Superior temporal gyrus (tissue), 1 donor: ENCODE measurements around the gene AIMP2.
A peak's percentile ranks its signal among the peaks of the same experiment; 100 is the strongest.
"Not testable (repeated sequence)": the region's sequence is repeated elsewhere in the genome, so short reads cannot be mapped to it uniquely, and the experiment has no call there.

Source experiments
- DNase-seq: peaks from one replicate; pipeline ENCODE4 v3.0.0-alpha.2; 2016; ENCODE audit errors: extremely low spot score

The AIMP2 gene

GRCh38 chr7:6008668-6009611, at the start of gene AIMP2, which contains the start of gene PMS2:
TSS of gene AIMP2 (plus strand) at chr7:6009272. CDS start at chr7:6009364, 92 bp downstream.
TSS of gene PMS2 (minus strand) at chr7:6009049. CDS start at chr7:6009019, 30 bp downstream.
- DNase-seq = peak; percentile 100

GRCh38 chr7:5963205-5963604, 45.9 kb upstream of the AIMP2 start:
- DNase-seq = not testable (repeated sequence)

GRCh38 chr7:5963810-5964209, 45.3 kb upstream of the AIMP2 start:
- DNase-seq = not testable (repeated sequence)

DNA sequence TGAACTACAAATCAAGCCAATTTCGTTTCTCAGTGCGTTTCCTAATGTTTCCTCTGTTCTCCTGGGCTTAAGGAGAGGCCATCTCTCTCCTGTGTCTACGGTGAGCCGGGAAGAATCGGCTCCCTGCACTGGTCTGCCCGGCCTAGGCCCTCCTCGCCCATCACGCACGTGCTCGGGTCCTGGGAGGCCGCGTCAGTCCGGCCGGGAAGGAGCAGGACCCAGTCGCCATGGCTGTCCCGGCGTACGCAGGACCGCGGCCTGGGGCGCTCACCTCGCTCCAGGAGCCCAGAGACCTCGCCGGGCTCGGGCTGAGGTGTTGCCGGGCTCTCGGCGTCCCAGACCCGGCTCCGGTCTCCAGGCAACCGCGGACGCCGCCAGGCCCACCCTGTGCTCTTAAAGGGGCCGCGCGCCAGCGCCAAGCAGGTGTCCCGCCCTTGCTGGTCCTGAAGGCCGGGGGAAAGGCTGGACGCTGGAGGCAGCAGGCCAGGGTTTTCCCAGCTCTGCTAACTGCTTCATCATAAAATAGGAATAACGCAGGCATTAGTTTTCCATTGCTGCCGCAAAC, 38.6 kb upstream of the AIMP2 start, which contains the start of gene RSPH10B:
TSS of gene RSPH10B (minus strand) at position 343 of the 565 bp plus-strand sequence. CDS start 3,573 bp downstream, outside the sequence.
- not testable (repeated sequence) for DNase-seq

- DNase-seq = not testable (repeated sequence)
Measured at GRCh38 chr7:5973580-5973979, 35.5 kb upstream of the AIMP2 start.

- DNase-seq = not testable (repeated sequence)
Measured at GRCh38 chr7:5979680-5980314, 29.3 kb upstream of the AIMP2 start.

- not testable (repeated sequence) for DNase-seq
Measured at GRCh38 chr7:5987061-5987460, 22.0 kb upstream of the AIMP2 start.

GRCh38 chr7:5997210-5997808, 11.8 kb upstream of the AIMP2 start:
- DNase-seq = peak; percentile 83

DNA sequence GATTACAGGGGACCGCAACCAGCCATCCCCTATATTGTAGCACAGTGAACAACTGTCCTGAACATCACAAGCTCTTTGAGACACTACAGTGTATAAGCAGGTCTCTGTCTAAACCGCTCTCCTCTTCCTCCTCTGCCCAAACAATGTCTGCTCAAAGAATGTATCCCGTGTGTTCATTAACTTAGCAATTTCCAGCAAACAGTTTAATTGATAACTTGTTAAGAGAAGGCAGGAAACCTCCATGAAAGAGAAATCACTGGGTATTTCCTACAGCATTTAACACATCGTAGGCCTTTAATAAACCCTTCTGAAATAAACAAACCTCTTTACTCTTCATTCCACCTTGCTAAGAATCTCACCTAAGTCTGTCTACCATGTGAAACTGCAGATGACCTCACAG, 1.7 kb upstream of the AIMP2 start:
- no peak for DNase-seq

DNA sequence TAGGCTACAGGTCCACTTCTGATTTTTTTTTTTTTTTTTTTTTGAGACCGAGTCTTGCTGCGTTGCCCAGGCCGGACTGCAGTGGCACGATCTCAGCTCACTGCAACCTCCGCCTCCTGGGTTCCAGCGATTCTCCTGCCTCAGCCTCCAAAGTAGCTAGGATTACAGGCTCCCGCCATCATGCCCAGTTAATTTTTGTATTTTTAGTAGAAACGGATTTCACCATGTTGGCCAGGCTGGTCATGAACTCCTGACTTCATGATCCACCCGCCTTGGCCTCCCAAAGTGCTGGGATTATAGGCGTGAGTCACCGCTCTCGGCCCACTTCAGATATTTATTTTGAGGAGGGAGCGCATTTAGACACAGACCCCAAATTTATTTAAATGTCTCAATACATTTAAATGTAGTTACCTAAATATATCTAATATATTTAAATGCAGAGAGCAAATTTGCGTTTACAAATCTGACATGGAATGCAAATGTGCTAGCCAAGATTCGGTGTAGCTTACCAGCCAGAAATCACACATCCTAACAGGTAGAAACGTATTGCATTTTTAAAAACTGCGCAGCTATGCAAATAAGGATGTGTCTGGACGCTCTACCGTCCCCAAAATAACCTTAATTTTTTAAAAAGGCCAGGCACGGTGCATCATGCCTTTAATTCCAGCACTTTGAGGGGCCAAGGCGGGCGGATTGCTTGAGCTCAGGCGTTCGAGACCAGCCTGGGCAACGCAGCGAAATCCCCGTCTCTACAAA, 1.1 kb upstream of the AIMP2 start:
- not testable (repeated sequence) for DNase-seq

DNA sequence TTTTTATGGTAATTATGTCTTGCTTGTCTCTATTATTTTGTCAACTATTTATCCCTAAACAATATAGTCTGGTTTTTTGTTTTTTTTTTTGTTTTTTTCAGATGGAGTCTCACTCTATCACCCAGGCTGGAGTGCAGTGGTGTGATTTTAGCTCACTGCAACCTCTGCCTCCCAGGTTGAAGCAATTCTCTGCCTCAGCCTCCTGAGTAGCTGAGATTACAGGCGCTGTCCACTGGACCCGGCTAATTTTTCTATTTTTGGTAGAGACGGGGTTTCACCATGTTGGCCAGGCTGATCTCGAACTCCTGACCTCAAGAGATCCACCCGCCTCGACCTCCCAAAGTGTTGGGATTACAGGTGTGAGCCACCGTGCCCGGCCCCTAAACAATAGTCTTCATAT, 1.3 kb downstream of the AIMP2 start:
- DNase-seq = not testable (repeated sequence)

DNA sequence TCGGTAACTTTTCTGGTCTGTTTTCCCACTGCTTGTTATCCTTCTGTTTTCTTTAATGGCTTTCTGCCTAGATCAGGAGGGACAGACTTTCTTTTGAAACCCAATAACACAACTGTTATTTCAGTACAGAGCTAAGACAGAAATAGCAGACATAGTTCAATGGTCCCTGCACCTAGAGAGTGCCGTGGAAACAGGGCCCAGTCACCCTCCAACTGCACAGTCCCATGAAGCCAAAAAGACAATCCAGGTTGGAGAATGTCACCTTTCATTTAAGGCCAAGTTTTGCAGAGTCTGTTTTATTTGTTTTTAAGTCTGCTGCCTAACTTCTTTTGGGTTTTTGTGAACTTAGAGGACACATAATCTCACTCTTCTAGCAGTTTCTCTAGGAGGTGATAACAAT, 2.5 kb downstream of the AIMP2 start:
- no peak for DNase-seq

DNA sequence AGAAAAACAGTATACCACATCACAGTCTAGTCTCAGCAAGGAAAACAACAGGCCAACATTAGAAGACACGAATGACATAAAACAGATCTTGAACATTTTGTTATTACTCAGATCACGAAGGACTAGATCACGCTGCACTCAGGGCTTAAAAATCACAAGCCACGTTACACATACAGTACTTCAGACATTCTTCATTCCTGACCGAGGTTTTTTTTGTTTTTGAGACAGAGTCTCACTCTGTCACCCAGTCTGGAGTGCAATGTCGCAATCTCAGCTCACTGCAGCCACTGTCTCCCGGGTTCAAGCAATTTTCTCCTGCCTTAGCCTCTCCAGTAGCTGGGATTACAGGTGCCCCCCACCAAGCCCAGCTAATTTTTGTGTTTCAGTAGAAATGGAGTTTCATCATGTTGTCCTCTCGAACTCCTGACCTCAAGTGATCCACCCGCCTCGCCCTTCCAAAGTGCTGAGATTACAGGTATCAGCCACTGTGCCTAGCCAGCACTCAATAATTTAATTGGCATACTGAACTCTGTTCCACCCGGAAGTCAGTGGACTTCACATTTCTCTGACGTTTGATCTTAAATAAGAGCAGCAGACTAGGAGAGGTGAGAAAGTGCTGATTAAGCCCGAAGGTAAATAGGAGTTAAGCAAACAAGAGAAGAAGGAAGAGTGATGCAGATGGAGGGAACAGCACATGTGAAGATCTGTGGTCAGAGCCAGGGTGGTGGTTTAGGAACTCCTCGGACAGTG, 3.5 kb downstream of the AIMP2 start:
- no peak for DNase-seq

DNA sequence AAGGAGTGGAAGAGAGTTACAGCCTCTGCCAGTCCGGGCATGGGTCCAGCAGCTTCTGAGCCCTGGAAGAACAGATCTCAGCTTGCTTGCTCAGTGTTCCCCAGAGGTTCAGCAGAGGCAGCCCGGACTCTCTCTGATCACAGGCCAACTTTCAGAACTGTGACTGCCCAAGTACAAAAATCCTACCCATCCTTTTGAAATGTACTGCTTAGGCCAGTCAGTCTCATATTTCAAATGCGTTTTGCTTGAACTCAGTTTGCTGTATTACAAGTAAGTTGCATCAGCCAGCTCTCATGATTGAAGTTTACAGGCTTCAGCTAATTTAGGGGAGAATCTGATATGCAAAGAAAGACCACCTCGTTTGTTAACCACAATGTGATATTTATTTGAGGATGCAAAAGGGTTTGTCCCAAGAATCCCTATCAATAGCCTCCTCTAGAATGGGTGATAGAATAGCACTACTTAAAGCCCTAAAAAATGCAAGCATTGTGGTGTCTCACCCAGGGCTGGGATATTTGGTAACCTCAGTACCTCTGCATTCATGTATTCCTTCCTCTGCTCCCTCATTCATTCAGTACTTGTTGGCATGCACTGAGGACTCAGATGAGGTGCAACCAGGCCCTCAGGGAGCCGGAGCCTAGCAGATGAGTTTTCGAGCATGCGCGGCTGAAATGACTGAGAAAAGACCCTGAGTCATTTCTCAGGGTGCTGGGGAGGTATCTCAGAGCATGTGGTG, 7.0 kb downstream of the AIMP2 start:
- DNase-seq = no peak

DNA sequence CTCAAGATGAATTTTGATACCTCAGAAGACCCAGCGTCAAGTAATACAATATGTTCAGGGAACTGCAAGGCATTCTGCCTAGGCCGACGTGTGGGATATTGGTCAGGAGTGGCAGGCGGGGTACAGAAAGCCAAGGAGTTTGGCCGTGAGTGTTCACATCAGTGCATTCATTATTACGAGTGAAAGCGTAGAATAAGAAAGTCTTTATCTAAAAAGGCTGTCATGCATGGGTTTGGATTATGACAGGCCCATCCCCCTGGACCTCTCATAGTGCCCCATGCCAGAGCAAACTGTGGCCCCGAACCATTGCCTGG, 7.5 kb downstream of the AIMP2 start:
- DNase-seq = no peak

GRCh38 chr7:6020371-6021286, 11.6 kb downstream of the AIMP2 start:
- DNase-seq = no peak

DNA sequence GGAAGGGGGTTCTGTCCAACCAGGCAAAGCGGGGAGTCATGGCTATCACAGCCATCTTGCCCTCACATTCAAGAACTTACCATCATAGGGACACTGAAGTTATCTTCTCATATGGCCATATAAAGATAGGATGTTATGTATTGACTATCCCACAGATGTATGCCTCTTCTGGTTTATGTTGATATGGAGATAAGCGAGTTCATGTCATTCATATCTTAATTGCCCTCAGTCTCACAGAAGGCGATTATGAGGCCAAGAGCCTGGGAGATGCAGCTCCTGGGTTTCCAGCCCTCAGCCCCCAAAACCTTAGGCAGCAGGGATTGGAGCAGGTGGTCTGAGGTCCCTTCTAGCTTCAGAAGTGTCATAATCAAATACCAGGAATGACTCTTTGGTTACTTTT, 13.6 kb downstream of the AIMP2 start:
- no peak for DNase-seq

DNA sequence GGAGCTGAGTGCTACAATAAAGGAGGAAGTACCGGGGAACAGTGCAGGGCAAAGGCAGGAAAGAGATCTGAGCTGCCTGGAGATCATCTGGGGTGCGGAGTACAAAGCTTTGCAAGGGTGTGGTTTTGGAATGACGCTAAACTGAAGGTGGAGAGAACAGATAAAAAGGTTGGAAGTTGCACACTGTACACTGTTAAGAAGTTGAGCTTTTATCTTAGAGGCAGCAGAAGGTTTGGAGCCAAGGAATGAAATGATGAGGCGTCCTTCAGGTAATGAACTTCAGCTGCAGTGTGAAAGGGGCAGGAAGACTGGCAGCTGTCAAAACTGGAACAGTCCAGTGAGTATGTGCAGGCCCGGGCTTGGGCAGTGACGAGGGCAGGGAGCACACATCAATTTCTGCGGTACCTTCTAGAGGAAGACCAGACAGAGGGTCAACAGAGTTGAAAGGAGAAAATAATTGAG, 14.9 kb downstream of the AIMP2 start:
- no peak for DNase-seq
